Lower leg skin (tissue), 3 donors: ENCODE measurements around the gene CYP4F2.

ENCODE experiments used
- CTCF ChIP-seq, 3 donors: fragments of 450-650 bp; IDR thresholded peaks; one replicate each; pipeline ENCODE4 v1.5.1; 2016; ENCODE audit warnings: antibody characterized with exemption in 3 of 3, mild to moderate bottlenecking in 3 of 3, moderate library complexity in 2 of 3
- POLR2A ChIP-seq, 2 donors: fragments of 450-650 bp; IDR thresholded peaks; one replicate each; pipeline ENCODE4 v1.6.1; 2016 to 2017; ENCODE audit warnings: antibody characterized with exemption in 2 of 2, mild to moderate bottlenecking in 1 of 2, moderate library complexity in 1 of 2

GRCh38 chr19:15936173-15936572 is 38.3 kb upstream of the CYP4F2 start:
- TF ChIP-seq CTCF (IDR thresholded peaks at IDR 0.05) (no peak), POLR2A (IDR thresholded peaks at IDR 0.05) (no peak)
